Suprapubic skin (tissue), 3 donors: Measurements from ENCODE around the gene REPS2.

Experiments used
- CTCF ChIP-seq, 2 donors: fragments of 200-600 bp in 1 of 2; fragments of 450-650 bp in 1 of 2; sonication (generic) in 1 of 2; IDR thresholded peaks; one replicate each; pipeline ENCODE4 v1.5.1; 2016 to 2019; ENCODE audit warnings: antibody characterized with exemption in 2 of 2, mild to moderate bottlenecking in 1 of 2, moderate library complexity in 1 of 2
- EP300 ChIP-seq: sonication (generic); formaldehyde crosslinking; IDR thresholded peaks from one replicate; pipeline ENCODE4 v1.6.1; 2017; ENCODE audit warnings: antibody characterized with exemption
- POLR2A ChIP-seq, 2 donors: fragments of 450-650 bp; IDR thresholded peaks; one replicate each; pipeline ENCODE4 v1.6.1; 2017; ENCODE audit warnings: antibody characterized with exemption in 2 of 2, mild to moderate bottlenecking in 2 of 2, moderate library complexity in 2 of 2

- TF ChIP-seq POLR2A (IDR thresholded peaks at IDR 0.05) (no peak), CTCF (IDR thresholded peaks at IDR 0.05) (no peak), EP300 (no peak)
These were observed 81.5 kb downstream of the REPS2 start for GRCh38 chrX:17027931-17028330.
